Measurements from ENCODE around the gene API5.

Gene API5

DNA sequence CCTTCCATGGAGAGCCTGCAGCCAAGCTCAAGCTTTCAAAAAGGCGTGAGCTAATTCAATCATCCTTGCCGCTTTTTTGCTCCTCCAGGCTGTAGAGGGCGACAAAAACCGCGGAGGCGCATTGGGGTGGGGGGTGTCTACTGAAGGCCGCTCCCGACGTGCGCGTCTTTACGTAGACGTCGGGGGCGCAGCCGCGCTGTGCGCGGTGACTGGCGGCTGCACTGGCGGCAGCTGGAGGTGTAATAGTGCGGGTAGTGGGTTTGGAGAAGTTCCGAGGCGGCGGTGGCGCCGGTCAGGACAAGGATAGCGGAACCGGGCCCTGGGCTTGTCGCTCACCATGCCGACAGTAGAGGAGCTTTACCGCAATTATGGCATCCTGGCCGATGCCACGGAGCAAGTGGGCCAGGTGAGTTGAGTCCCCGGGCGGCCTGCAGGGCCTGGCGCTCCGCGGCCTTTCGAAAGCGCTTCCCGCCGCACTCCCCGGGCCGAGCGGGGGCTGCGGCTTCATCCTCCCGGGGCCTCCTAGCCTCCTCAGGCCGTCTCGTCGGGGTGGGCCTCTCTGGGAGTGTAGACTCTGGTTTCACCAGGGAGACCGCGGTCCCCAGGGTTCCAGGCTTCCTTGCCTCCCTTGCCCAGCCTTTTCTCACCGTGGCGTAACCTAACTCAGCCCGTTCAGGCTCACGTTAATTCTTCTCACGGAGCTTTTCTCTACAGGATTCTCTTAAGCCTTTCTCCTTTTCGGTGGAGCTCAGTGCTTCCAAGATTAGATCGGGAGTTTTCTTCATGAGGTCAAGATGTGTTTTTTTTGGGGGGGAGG, at the start of gene API5:
Gene API5, plus strand, starts transcription at position 206 of the 817 bp plus-strand sequence. Its CDS starts 132 bp downstream, at position 338.
- peak within 1 kb of the TSS; percentile 93 to 96 for H3K9ac ChIP-seq (ENCODE audit: low read depth in 1 of 2, low read length in 2 of 2)
- H3K36me3 ChIP-seq (ENCODE audit: control insufficient read depth in 1 of 2, insufficient read depth in 2 of 2, low read length in 2 of 2) = no peaks in the 10 kb centered on the region
- no peaks in the 10 kb centered on the region for H3K9me3 ChIP-seq (ENCODE audit: control insufficient read depth in 1 of 2, low read length in 2 of 2)
- peak within 1 kb of the TSS; percentile 78 for H3K27ac ChIP-seq (ENCODE audit: low read depth, low read length)
- H3K4me3 ChIP-seq (ENCODE audit: low read depth in 1 of 2, low read length in 2 of 2) = peak within 1 kb of the TSS; percentile 91 to 95
- H3K4me1 ChIP-seq (ENCODE audit: control insufficient read depth in 1 of 2, insufficient read depth in 2 of 2, low read length in 2 of 2) = peaks cover 13 to 19% of the 10 kb centered on the region in 2 donors
- H3K27me3 ChIP-seq (ENCODE audit: control insufficient read depth in 1 of 2, insufficient read depth in 2 of 2, low read length in 2 of 2) = no peaks in the 10 kb centered on the region

GRCh38 chr11:43267856-43268580, 43.8 kb upstream of the API5 start:
- H3K9me3 ChIP-seq (ENCODE audit: control insufficient read depth in 1 of 2, low read length in 2 of 2) = no peaks in the 10 kb centered on the region
- no peak overlapping the region for H3K9ac ChIP-seq (ENCODE audit: low read depth in 1 of 2, low read length in 2 of 2)
- H3K4me1 ChIP-seq (ENCODE audit: control insufficient read depth in 1 of 2, insufficient read depth in 2 of 2, low read length in 2 of 2) = no peaks in the 10 kb centered on the region
- H3K36me3 ChIP-seq (ENCODE audit: control insufficient read depth in 1 of 2, insufficient read depth in 2 of 2, low read length in 2 of 2) = no peaks in the 10 kb centered on the region
- H3K27me3 ChIP-seq (ENCODE audit: control insufficient read depth in 1 of 2, insufficient read depth in 2 of 2, low read length in 2 of 2) = no peaks in the 10 kb centered on the region
- H3K4me3 ChIP-seq (ENCODE audit: low read depth in 1 of 2, low read length in 2 of 2) = no peak overlapping the region
- H3K27ac ChIP-seq (ENCODE audit: low read depth, low read length) = no peak overlapping the region

DNA sequence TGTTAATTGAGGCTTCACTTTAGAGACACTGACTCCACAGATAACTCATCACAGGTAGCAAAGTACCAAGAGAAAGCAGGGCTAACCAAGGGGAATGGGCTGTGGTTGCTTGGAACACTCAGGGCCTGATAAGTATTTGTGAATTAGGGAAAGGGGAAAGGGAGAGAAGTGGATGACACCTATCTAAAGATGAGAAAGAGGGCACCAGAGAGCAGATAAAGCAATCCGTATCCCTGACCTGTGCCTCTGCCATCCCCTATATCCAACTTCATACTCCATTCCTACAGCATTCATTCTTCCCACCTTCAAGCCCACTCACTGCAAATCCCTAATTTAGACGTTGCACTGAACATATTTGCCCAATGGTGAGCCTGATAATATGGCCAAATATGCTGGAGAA, 43.0 kb upstream of the API5 start:
- Histone ChIP-seq H3K36me3 (ENCODE audit: control insufficient read depth in 1 of 2, insufficient read depth in 2 of 2, low read length in 2 of 2) (no peaks in the 10 kb centered on the region), H3K27ac (ENCODE audit: low read depth, low read length) (no peak overlapping the region), H3K4me3 (ENCODE audit: low read depth in 1 of 2, low read length in 2 of 2) (peak overlapping the region in 1 of 2 donors; percentile 7), H3K9me3 (ENCODE audit: control insufficient read depth in 1 of 2, low read length in 2 of 2) (no peaks in the 10 kb centered on the region), H3K27me3 (ENCODE audit: control insufficient read depth in 1 of 2, insufficient read depth in 2 of 2, low read length in 2 of 2) (no peaks in the 10 kb centered on the region), H3K9ac (ENCODE audit: low read depth in 1 of 2, low read length in 2 of 2) (no peak overlapping the region), H3K4me1 (ENCODE audit: control insufficient read depth in 1 of 2, insufficient read depth in 2 of 2, low read length in 2 of 2) (no peaks in the 10 kb centered on the region)

- H3K27me3 ChIP-seq (ENCODE audit: control insufficient read depth in 1 of 2, insufficient read depth in 2 of 2, low read length in 2 of 2) = no peaks in the 10 kb centered on the region
- H3K9ac ChIP-seq (ENCODE audit: low read depth in 1 of 2, low read length in 2 of 2) = no peak overlapping the region
- H3K4me1 ChIP-seq (ENCODE audit: control insufficient read depth in 1 of 2, insufficient read depth in 2 of 2, low read length in 2 of 2) = no peaks in the 10 kb centered on the region
- no peaks in the 10 kb centered on the region for H3K36me3 ChIP-seq (ENCODE audit: control insufficient read depth in 1 of 2, insufficient read depth in 2 of 2, low read length in 2 of 2)
- no peaks in the 10 kb centered on the region for H3K9me3 ChIP-seq (ENCODE audit: control insufficient read depth in 1 of 2, low read length in 2 of 2)
- H3K27ac ChIP-seq (ENCODE audit: low read depth, low read length) = no peak overlapping the region
- no peak overlapping the region for H3K4me3 ChIP-seq (ENCODE audit: low read depth in 1 of 2, low read length in 2 of 2)
Observed at GRCh38 chr11:43269254-43269918, 42.4 kb upstream of the API5 start.

- Histone ChIP-seq H3K27me3 (ENCODE audit: control insufficient read depth in 1 of 2, insufficient read depth in 2 of 2, low read length in 2 of 2) (no peaks in the 10 kb centered on the region), H3K36me3 (ENCODE audit: control insufficient read depth in 1 of 2, insufficient read depth in 2 of 2, low read length in 2 of 2) (no peaks in the 10 kb centered on the region)
Observed at GRCh38 chr11:43270468-43270867, 41.3 kb upstream of the API5 start.

GRCh38 chr11:43278193-43278956, 33.4 kb upstream of the API5 start:
- peaks cover 4 to 7% of the 10 kb centered on the region in 2 donors for H3K27me3 ChIP-seq (ENCODE audit: control insufficient read depth in 1 of 2, insufficient read depth in 2 of 2, low read length in 2 of 2)
- H3K9me3 ChIP-seq (ENCODE audit: control insufficient read depth in 1 of 2, low read length in 2 of 2) = no peaks in the 10 kb centered on the region
- H3K36me3 ChIP-seq (ENCODE audit: control insufficient read depth in 1 of 2, insufficient read depth in 2 of 2, low read length in 2 of 2) = no peaks in the 10 kb centered on the region
- H3K4me3 ChIP-seq (ENCODE audit: low read depth in 1 of 2, low read length in 2 of 2) = no peak overlapping the region
- H3K4me1 ChIP-seq (ENCODE audit: control insufficient read depth in 1 of 2, insufficient read depth in 2 of 2, low read length in 2 of 2) = no peaks in the 10 kb centered on the region
- no peak overlapping the region for H3K9ac ChIP-seq (ENCODE audit: low read depth in 1 of 2, low read length in 2 of 2)
- no peak overlapping the region for H3K27ac ChIP-seq (ENCODE audit: low read depth, low read length)

More at GRCh38 chr11:43270468-43270867, 41.3 kb upstream of the API5 start:
- no peak overlapping the region for H3K4me3 ChIP-seq (ENCODE audit: low read depth in 1 of 2, low read length in 2 of 2)
- H3K27ac ChIP-seq (ENCODE audit: low read depth, low read length) = no peak overlapping the region
- H3K9me3 ChIP-seq (ENCODE audit: control insufficient read depth in 1 of 2, low read length in 2 of 2) = no peaks in the 10 kb centered on the region
- H3K9ac ChIP-seq (ENCODE audit: low read depth in 1 of 2, low read length in 2 of 2) = no peak overlapping the region
- no peaks in the 10 kb centered on the region for H3K4me1 ChIP-seq (ENCODE audit: control insufficient read depth in 1 of 2, insufficient read depth in 2 of 2, low read length in 2 of 2)

GRCh38 chr11:43282607-43283440, 29.0 kb upstream of the API5 start:
- Histone ChIP-seq H3K4me1 (ENCODE audit: control insufficient read depth in 1 of 2, insufficient read depth in 2 of 2, low read length in 2 of 2) (no peaks in the 10 kb centered on the region), H3K36me3 (ENCODE audit: control insufficient read depth in 1 of 2, insufficient read depth in 2 of 2, low read length in 2 of 2) (no peaks in the 10 kb centered on the region), H3K4me3 (ENCODE audit: low read depth in 1 of 2, low read length in 2 of 2) (no peak overlapping the region), H3K9me3 (ENCODE audit: control insufficient read depth in 1 of 2, low read length in 2 of 2) (no peaks in the 10 kb centered on the region), H3K9ac (ENCODE audit: low read depth in 1 of 2, low read length in 2 of 2) (peak overlapping the region in 1 of 2 donors; percentile 18), H3K27ac (ENCODE audit: low read depth, low read length) (no peak overlapping the region), H3K27me3 (ENCODE audit: control insufficient read depth in 1 of 2, insufficient read depth in 2 of 2, low read length in 2 of 2) (peaks cover 4 to 7% of the 10 kb centered on the region in 2 donors)

GRCh38 chr11:43285826-43286225, 26.0 kb upstream of the API5 start:
- peaks cover 4 to 7% of the 10 kb centered on the region in 2 donors for H3K27me3 ChIP-seq (ENCODE audit: control insufficient read depth in 1 of 2, insufficient read depth in 2 of 2, low read length in 2 of 2)
- no peak overlapping the region for H3K9ac ChIP-seq (ENCODE audit: low read depth in 1 of 2, low read length in 2 of 2)
- no peaks in the 10 kb centered on the region for H3K9me3 ChIP-seq (ENCODE audit: control insufficient read depth in 1 of 2, low read length in 2 of 2)
- H3K36me3 ChIP-seq (ENCODE audit: control insufficient read depth in 1 of 2, insufficient read depth in 2 of 2, low read length in 2 of 2) = no peaks in the 10 kb centered on the region
- no peak overlapping the region for H3K27ac ChIP-seq (ENCODE audit: low read depth, low read length)
- H3K4me3 ChIP-seq (ENCODE audit: low read depth in 1 of 2, low read length in 2 of 2) = no peak overlapping the region
- H3K4me1 ChIP-seq (ENCODE audit: control insufficient read depth in 1 of 2, insufficient read depth in 2 of 2, low read length in 2 of 2) = no peaks in the 10 kb centered on the region

DNA sequence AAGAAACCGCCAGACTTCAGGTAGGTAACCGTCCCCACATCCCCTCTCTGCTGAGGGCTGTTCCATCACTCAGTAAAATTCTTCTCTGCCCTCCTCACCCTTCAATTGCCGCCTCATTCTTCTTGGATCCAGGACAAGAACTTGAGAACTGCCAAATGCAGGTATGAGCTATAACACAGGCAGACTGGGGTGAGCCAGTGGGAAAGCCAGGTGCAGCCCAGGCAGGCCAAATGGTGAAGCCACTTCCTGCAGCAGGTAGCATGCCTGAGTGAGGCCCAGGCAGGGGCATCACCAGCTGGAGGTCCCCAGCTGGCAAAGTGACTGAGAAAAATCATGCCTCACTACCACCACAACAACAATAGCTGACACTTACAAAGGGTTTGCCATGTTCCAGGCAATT, 22.4 kb upstream of the API5 start:
- no peaks in the 10 kb centered on the region for H3K4me1 ChIP-seq (ENCODE audit: control insufficient read depth in 1 of 2, insufficient read depth in 2 of 2, low read length in 2 of 2)
- H3K9ac ChIP-seq (ENCODE audit: low read depth in 1 of 2, low read length in 2 of 2) = no peak overlapping the region
- no peaks in the 10 kb centered on the region for H3K27me3 ChIP-seq (ENCODE audit: control insufficient read depth in 1 of 2, insufficient read depth in 2 of 2, low read length in 2 of 2)
- peaks cover 0 to 3% of the 10 kb centered on the region in 2 donors for H3K9me3 ChIP-seq (ENCODE audit: control insufficient read depth in 1 of 2, low read length in 2 of 2)
- H3K36me3 ChIP-seq (ENCODE audit: control insufficient read depth in 1 of 2, insufficient read depth in 2 of 2, low read length in 2 of 2) = no peaks in the 10 kb centered on the region
- no peak overlapping the region for H3K4me3 ChIP-seq (ENCODE audit: low read depth in 1 of 2, low read length in 2 of 2)
- no peak overlapping the region for H3K27ac ChIP-seq (ENCODE audit: low read depth, low read length)
